ENCODE data around the gene ZNF597.

The ZNF597 gene

GRCh38 chr16:3469736-3470135 is 26.4 kb upstream of the ZNF597 start:
- no peak overlapping the region for H3K4me3 ChIP-seq (ENCODE audit: low read length)
- TF ChIP-seq ZNF274 (IDR thresholded peaks at IDR 0.05; ENCODE audit: low read depth, low read length) = no peak

GRCh38 chr16:3468501-3468900 is 25.2 kb upstream of the ZNF597 start:
- no peak for TF ChIP-seq ZNF274 (IDR thresholded peaks at IDR 0.05; ENCODE audit: low read depth, low read length)
- H3K4me3 ChIP-seq (ENCODE audit: low read length) = no peak overlapping the region

- TF ChIP-seq ZNF274 (IDR thresholded peaks at IDR 0.05; ENCODE audit: low read depth, low read length) = no peak
- no peak overlapping the region for H3K4me3 ChIP-seq (ENCODE audit: low read length)
These were observed 24.6 kb upstream of the ZNF597 start for GRCh38 chr16:3467921-3468320.

- H3K4me3 ChIP-seq (ENCODE audit: low read length) = no peak overlapping the region
- no peak for TF ChIP-seq ZNF274 (IDR thresholded peaks at IDR 0.05; ENCODE audit: low read depth, low read length)
These were observed 23.9 kb upstream of the ZNF597 start for GRCh38 chr16:3467182-3467581.

GRCh38 chr16:3465911-3466584 is 22.7 kb upstream of the ZNF597 start:
- no peak overlapping the region for H3K4me3 ChIP-seq (ENCODE audit: low read length)
- no peak for TF ChIP-seq ZNF274 (IDR thresholded peaks at IDR 0.05; ENCODE audit: low read depth, low read length)

GRCh38 chr16:3465301-3465700 is 22.0 kb upstream of the ZNF597 start:
- TF ChIP-seq ZNF274 (IDR thresholded peaks at IDR 0.05; ENCODE audit: low read depth, low read length) = no peak

GRCh38 chr16:3461151-3461550 is 17.8 kb upstream of the ZNF597 start:
- TF ChIP-seq ZNF274 (IDR thresholded peaks at IDR 0.05; ENCODE audit: low read depth, low read length) = no peak
- no peak overlapping the region for H3K4me3 ChIP-seq (ENCODE audit: low read length)

More at GRCh38 chr16:3465301-3465700, 22.0 kb upstream of the ZNF597 start:
- no peak overlapping the region for H3K4me3 ChIP-seq (ENCODE audit: low read length)

- no peak overlapping the region for H3K4me3 ChIP-seq (ENCODE audit: low read length)
- no peak for TF ChIP-seq ZNF274 (IDR thresholded peaks at IDR 0.05; ENCODE audit: low read depth, low read length)
These were observed 17.3 kb upstream of the ZNF597 start for GRCh38 chr16:3460585-3460984.

- peak overlapping the region; percentile 81; the same call in 1 of the 2 replicates for H3K4me3 ChIP-seq (ENCODE audit: low read length)
- no peak for TF ChIP-seq ZNF274 (IDR thresholded peaks at IDR 0.05; ENCODE audit: low read depth, low read length)
These were observed 16.8 kb upstream of the ZNF597 start for GRCh38 chr16:3460121-3460520.

- no peak for TF ChIP-seq ZNF274 (IDR thresholded peaks at IDR 0.05; ENCODE audit: low read depth, low read length)
- H3K4me3 ChIP-seq (ENCODE audit: low read length) = peak overlapping the region; percentile 81
These were observed 16.2 kb upstream of the ZNF597 start for GRCh38 chr16:3459401-3460090.

GRCh38 chr16:3458852-3459361 is 15.6 kb upstream of the ZNF597 start:
- no peak for TF ChIP-seq ZNF274 (IDR thresholded peaks at IDR 0.05; ENCODE audit: low read depth, low read length)
- H3K4me3 ChIP-seq (ENCODE audit: low read length) = peak overlapping the region; percentile 81

- H3K4me3 ChIP-seq (ENCODE audit: low read length) = peak overlapping the region; percentile 81
These were observed 15.1 kb upstream of the ZNF597 start for GRCh38 chr16:3458278-3458851.

GRCh38 chr16:3457434-3458252 is 14.3 kb upstream of the ZNF597 start:
- peak overlapping the region; percentile 81 for H3K4me3 ChIP-seq (ENCODE audit: low read length)
- no peak for TF ChIP-seq ZNF274 (IDR thresholded peaks at IDR 0.05; ENCODE audit: low read depth, low read length)

More at GRCh38 chr16:3458278-3458851, 15.1 kb upstream of the ZNF597 start:
- TF ChIP-seq ZNF274 (IDR thresholded peaks at IDR 0.05; ENCODE audit: low read depth, low read length) = no peak

- TF ChIP-seq ZNF274 (IDR thresholded peaks at IDR 0.05; ENCODE audit: low read depth, low read length) = no peak
- H3K4me3 ChIP-seq (ENCODE audit: low read length) = no peak overlapping the region
These were observed 11.4 kb upstream of the ZNF597 start for GRCh38 chr16:3454631-3455147.

Data from GM08714 (cell line).